CD14-positive monocyte (primary cell): Measurements from ENCODE around the gene CEP170B. TPM values are rescaled to one million over a fixed set of nuclear protein-coding genes. Genes with fewer than 3 reads are reported as not detected.

Source experiments
- DNase-seq, 3 donors: peaks; one replicate each; pipeline ENCODE4 v3.0.0-alpha.2; 2011 to 2022
- H2AFZ ChIP-seq: 2 replicates; pipeline ENCODE4 v1.6.0; 2012; ENCODE audit warnings: mild to moderate bottlenecking, low read depth, low read length, inconsistent platforms; ENCODE audit not compliant: insufficient read depth, poor library complexity, severe bottlenecking
- H3K27ac ChIP-seq, 2 donors: 1 replicate in 1 of 2; 2 replicates in 1 of 2; pipeline ENCODE4 v1.5.1; 2012 to 2013; ENCODE audit warnings: low read length in 2 of 2, control low read depth in 1 of 2, inconsistent platforms in 1 of 2, low read depth in 1 of 2, mild to moderate bottlenecking in 1 of 2
- H3K27me3 ChIP-seq, 2 donors: one replicate each; pipeline versions ENCODE4 v1.6.0 to v1.6.1; 2011 to 2013; ENCODE audit warnings: low read length in 2 of 2; ENCODE audit not compliant: control insufficient read depth in 2 of 2, insufficient read depth in 2 of 2
- H3K36me3 ChIP-seq, 2 donors: replicated peaks in 1 of 2; 1 replicate in 1 of 2; 2 replicates in 1 of 2; pipeline versions ENCODE4 v1.5.1 to v1.6.1; 2012 to 2013; ENCODE audit warnings: low read length in 2 of 2, control low read depth in 1 of 2, inconsistent platforms in 1 of 2, mild to moderate bottlenecking in 1 of 2; ENCODE audit not compliant: insufficient read depth in 2 of 2, control insufficient read depth in 1 of 2
- H3K4me1 ChIP-seq, 2 donors: 1 replicate in 1 of 2; 2 replicates in 1 of 2; pipeline versions ENCODE4 v1.5.1 to v1.6.1; 2012 to 2013; ENCODE audit warnings: low read length in 2 of 2, control low read depth in 1 of 2, inconsistent platforms in 1 of 2, mild to moderate bottlenecking in 1 of 2, moderate library complexity in 1 of 2; ENCODE audit not compliant: insufficient read depth in 2 of 2, control insufficient read depth in 1 of 2
- H3K4me2 ChIP-seq: replicated peaks from 2 replicates; pipeline ENCODE3; 2012; ENCODE audit warnings: low read length, moderate library complexity, mild to moderate bottlenecking; ENCODE audit not compliant: poor library complexity, severe bottlenecking; ENCODE audit errors: extremely low read depth
- H3K4me3 ChIP-seq, 3 experiments: fragments of 200-600 bp in 1 of 3; sonication (generic) in 1 of 3; replicated peaks in 1 of 3; 1 replicate in 2 of 3; 2 replicates in 1 of 3; pipeline ENCODE4 v1.5.1; 2011 to 2013; ENCODE audit warnings: low read length in 3 of 3, mild to moderate bottlenecking in 3 of 3, control low read depth in 2 of 3, low read depth in 2 of 3, inconsistent platforms in 1 of 3, moderate library complexity in 1 of 3
- H3K79me2 ChIP-seq: 2 replicates; pipeline ENCODE4 v1.6.0; 2012; ENCODE audit warnings: mild to moderate bottlenecking, control low read depth, inconsistent platforms, low read length, moderate library complexity; ENCODE audit not compliant: insufficient read depth
- H3K9ac ChIP-seq: 2 replicates; pipeline ENCODE4 v1.6.0; 2017; ENCODE audit warnings: low read length, mild to moderate bottlenecking; ENCODE audit not compliant: insufficient read depth, poor library complexity, severe bottlenecking
- H3K9me3 ChIP-seq, 2 donors: replicated peaks in 1 of 2; 1 replicate in 1 of 2; 2 replicates in 1 of 2; pipeline versions ENCODE4 v1.5.1 to v1.6.1; 2012 to 2013; ENCODE audit warnings: low read length in 2 of 2, control low read depth in 1 of 2; ENCODE audit not compliant: control insufficient read depth in 1 of 2, insufficient read depth in 1 of 2
- H4K20me1 ChIP-seq: 2 replicates; pipeline ENCODE4 v1.6.0; 2012; ENCODE audit warnings: mild to moderate bottlenecking, low read length, control low read depth, moderate library complexity; ENCODE audit not compliant: insufficient read depth
- H3K27ac Mint-ChIP-seq, 7 donors: one replicate each; pipeline ENCODE4 v1.8.0; 2020; ENCODE audit warnings: mild to moderate bottlenecking in 7 of 7, mixed read lengths in 7 of 7, moderate library complexity in 6 of 7, inconsistent platforms in 2 of 7
- H3K27me3 Mint-ChIP-seq, 3 donors: one replicate each; pipeline ENCODE4 v1.8.0; 2021 to 2022; ENCODE audit warnings: low read depth in 3 of 3, mild to moderate bottlenecking in 3 of 3, mixed read lengths in 3 of 3, moderate library complexity in 3 of 3, inconsistent platforms in 1 of 3
- H3K36me3 Mint-ChIP-seq, 2 donors: one replicate each; pipeline ENCODE4 v1.8.0; 2020; ENCODE audit warnings: mixed read lengths in 2 of 2, inconsistent platforms in 1 of 2, mild to moderate bottlenecking in 1 of 2
- H3K4me1 Mint-ChIP-seq: one replicate; pipeline ENCODE4 v1.8.0; 2020; ENCODE audit warnings: mild to moderate bottlenecking, mixed read lengths
- H3K4me3 Mint-ChIP-seq, 2 donors: one replicate each; pipeline ENCODE4 v1.8.0; 2020; ENCODE audit warnings: mild to moderate bottlenecking in 2 of 2, mixed read lengths in 2 of 2, moderate library complexity in 1 of 2
- H3K9me3 Mint-ChIP-seq, 7 donors: one replicate each; pipeline ENCODE4 v1.8.0; 2020 to 2022; ENCODE audit warnings: mixed read lengths in 7 of 7, mild to moderate bottlenecking in 6 of 7, moderate library complexity in 6 of 7, inconsistent platforms in 2 of 7
- CTCF ChIP-seq: fragments of 200-600 bp; IDR thresholded peaks from one replicate; pipeline ENCODE4 v1.8.0; 2022; ENCODE audit warnings: antibody characterized with exemption, mild to moderate bottlenecking
- WGBS: methylation state at CpG from one replicate; pipeline ENCODE4 v1.1.5; 2013; ENCODE audit warnings: missing lambda C conversion rate; ENCODE audit not compliant: insufficient coverage; 5-methylcytosine and 5-hydroxymethylcytosine counted together
- intact Hi-C, 2 donors: fragments of 100-400 bp; cut with micrococcal nuclease; formaldehyde crosslinking; loops; one replicate each; pipeline versions ENCODE4 v1.15.0 to v1.15.1; 2023
- polyA plus RNA-seq, 3 donors: library from polyadenylated mRNA; depleted of rRNA in 1 of 3; unstranded in 2 of 3; stranded (reverse) in 1 of 3; fragments of 300-500 nt in 2 of 3; fragments of >200 nt in 1 of 3; fragmentation: Illumina TruSeq in 2 of 3; gene quantifications; 1 replicate in 2 of 3; 2 replicates in 1 of 3; pipeline ENCODE4 v1.2.3, GENCODE V29; 2012 to 2021

Gene CEP170B
- polyA plus RNA-seq, 3 donors, result 0.09 TPM; not detected in 2

- Histone ChIP-seq H2AFZ (no peak overlapping the region), H3K4me1 (peaks cover 7 to 10% of the 10 kb centered on the region in 2 donors), H3K27me3 (peaks cover 20 to 49% of the 10 kb centered on the region in 2 donors), H3K27ac (no peak overlapping the region), H3K9ac (no peak overlapping the region), H3K9me3 (peaks cover 2 to 7% of the 10 kb centered on the region in 2 donors), H4K20me1 (no peaks in the 10 kb centered on the region), H3K4me2 (no peak overlapping the region), H3K4me3 (no peak overlapping the region), H3K36me3 (no peaks in the 10 kb centered on the region), H3K79me2 (no peaks in the 10 kb centered on the region)
- Mint-ChIP-seq H3K9me3 (peaks cover 0 to 8% (median 0%) of the 10 kb centered on the region in 7 donors), H3K4me1 (peaks cover 2% of the 10 kb centered on the region), H3K4me3 (peak overlapping the region in 1 of 2 donors; percentile 52), H3K27ac (no peak overlapping the region), H3K27me3 (peaks cover 19 to 27% (median 21%) of the 10 kb centered on the region in 3 donors), H3K36me3 (no peaks in the 10 kb centered on the region)
- no peak for DNase-seq
- 12% methylated on average over 13 of the region's 13 CpGs for WGBS
- TF ChIP-seq CTCF, result no peak
- intact Hi-C loops, result no loop called here
These were observed 1.2 kb upstream of the CEP170B start for GRCh38 chr14:104863923-104864266.

GRCh38 chr14:104864267-104865080 is 594 bp upstream of the CEP170B start:
- Histone ChIP-seq H3K79me2 (no peaks in the 10 kb centered on the region), H3K4me3 (no peak overlapping the region), H2AFZ (no peak overlapping the region), H3K27ac (no peak overlapping the region), H4K20me1 (no peaks in the 10 kb centered on the region), H3K9me3 (peaks cover 2 to 7% of the 10 kb centered on the region in 2 donors), H3K4me2 (peak overlapping the region; percentile 61), H3K27me3 (peaks cover 20 to 49% of the 10 kb centered on the region in 2 donors), H3K4me1 (peaks cover 7 to 10% of the 10 kb centered on the region in 2 donors), H3K9ac (no peak overlapping the region), H3K36me3 (no peaks in the 10 kb centered on the region)
- H3K27ac Mint-ChIP-seq, result no peak overlapping the region
- peaks cover 19 to 30% (median 21%) of the 10 kb centered on the region in 3 donors for H3K27me3 Mint-ChIP-seq
- 2% methylated on average over 52 of the region's 70 CpGs for WGBS
- H3K4me1 Mint-ChIP-seq, result peaks cover 2% of the 10 kb centered on the region
- H3K36me3 Mint-ChIP-seq, result no peaks in the 10 kb centered on the region
- intact Hi-C loops, result no loop called here
- H3K4me3 Mint-ChIP-seq, result peak overlapping the region; percentile 13 to 76
- DNase-seq, result no peak
- no peak for TF ChIP-seq CTCF
- peaks cover 0 to 8% (median 0%) of the 10 kb centered on the region in 7 donors for H3K9me3 Mint-ChIP-seq
